Activated B cell treated with CpG ODN at 0.5 μM for 24 hours (primary cell): ENCODE data around the gene PIK3AP1. TPM values are rescaled to one million over a fixed set of nuclear protein-coding genes. Genes with fewer than 3 reads are reported as not detected.

ENCODE experiments used
- ATAC-seq: fragments of 200-7000 bp; cut with Tn5 transposase; one replicate; pipeline ENCODE4 v1.10.0; 2021; ENCODE audit warnings: low read depth, mild to moderate bottlenecking, moderate library complexity
- CTCF ChIA-PET: fragments of 350-600 bp; sonication (Branson Sonifier 250); formaldehyde crosslinking; loops from one replicate; lab custom pipeline; 2021; ENCODE audit warnings: antibody characterized with exemption; lab: Charles Lee
- POLR2A ChIA-PET: fragments of 350-600 bp; sonication (Branson Sonifier 250); formaldehyde crosslinking; loops from one replicate; lab custom pipeline; 2021; ENCODE audit warnings: antibody characterized with exemption; lab: Charles Lee
- DNase-seq: peaks from one replicate; pipeline ENCODE4 v3.0.0; 2022
- H3K27ac Mint-ChIP-seq: one replicate; pipeline ENCODE4 v1.8.0; 2020; ENCODE audit warnings: mixed read lengths
- H3K27me3 Mint-ChIP-seq: one replicate; pipeline ENCODE4 v1.8.0; 2021; ENCODE audit warnings: mixed read lengths
- H3K36me3 Mint-ChIP-seq: one replicate; pipeline ENCODE4 v1.8.0; 2021; ENCODE audit warnings: low read depth, mixed read lengths
- H3K4me1 Mint-ChIP-seq: one replicate; pipeline ENCODE4 v1.8.0; 2021; ENCODE audit warnings: mixed read lengths
- H3K4me3 Mint-ChIP-seq: one replicate; pipeline ENCODE4 v1.8.0; 2020; ENCODE audit warnings: mild to moderate bottlenecking, mixed read lengths
- H3K9me3 Mint-ChIP-seq: one replicate; pipeline ENCODE4 v1.8.0; 2020; ENCODE audit warnings: mixed read lengths
- intact Hi-C: fragments of 100-400 bp; cut with micrococcal nuclease; formaldehyde crosslinking; loops from one replicate; pipeline ENCODE4 v1.15.1; 2024
- total RNA-seq: library from RNA; stranded (reverse); gene quantifications from 2 replicates; pipeline ENCODE4 v1.2.3, GENCODE V29; 2022
- TF ChIP-seq, protein P1 (sequence below): fragments of 200-600 bp; IDR thresholded peaks from one replicate; pipeline ENCODE4 v1.8.0; 2022; ENCODE audit warnings: antibody characterized with exemption, mild to moderate bottlenecking

The PIK3AP1 gene
- total RNA-seq, 1 donor from 2014 or later = 157 TPM

DNA sequence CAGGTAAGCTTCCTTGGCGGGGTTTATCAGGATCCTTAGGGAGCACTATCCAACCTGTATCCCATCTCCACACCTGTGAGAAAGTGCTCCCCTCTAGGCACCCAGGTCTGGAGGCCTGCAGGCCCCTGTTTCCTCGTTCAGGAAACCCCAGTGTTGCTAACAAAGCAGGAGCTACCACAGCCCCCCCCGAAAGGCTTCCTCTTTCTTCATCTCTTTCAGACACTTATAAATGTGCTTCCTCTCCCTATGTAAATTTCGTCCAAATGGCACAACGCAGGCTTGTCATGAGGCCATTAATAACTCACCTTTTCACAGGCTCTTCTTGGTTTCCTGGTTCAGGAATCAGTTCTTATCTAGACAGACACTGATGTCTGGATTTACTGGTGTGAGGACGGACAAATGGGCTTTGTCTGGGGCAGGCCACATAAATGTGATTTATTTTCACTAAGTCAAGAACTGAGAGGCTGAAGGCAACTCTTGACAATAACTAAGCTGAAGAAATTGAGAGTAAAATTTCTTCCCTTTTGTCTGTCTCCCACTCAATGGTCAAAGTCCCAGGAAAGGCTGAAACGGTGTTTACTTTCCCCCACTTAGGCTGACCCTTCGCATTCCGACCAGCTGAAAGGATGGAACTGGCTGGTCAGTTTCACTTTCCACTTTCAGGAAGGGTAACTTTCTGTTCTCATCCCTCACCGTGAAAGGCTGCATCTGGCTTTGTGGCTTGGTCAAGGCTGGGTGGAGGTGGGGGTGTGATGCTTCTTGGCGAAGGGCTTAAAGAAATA is 46.8 kb downstream of the PIK3AP1 start:
- H3K4me1 Mint-ChIP-seq = peaks cover 90% of the 10 kb centered on the region

DNA sequence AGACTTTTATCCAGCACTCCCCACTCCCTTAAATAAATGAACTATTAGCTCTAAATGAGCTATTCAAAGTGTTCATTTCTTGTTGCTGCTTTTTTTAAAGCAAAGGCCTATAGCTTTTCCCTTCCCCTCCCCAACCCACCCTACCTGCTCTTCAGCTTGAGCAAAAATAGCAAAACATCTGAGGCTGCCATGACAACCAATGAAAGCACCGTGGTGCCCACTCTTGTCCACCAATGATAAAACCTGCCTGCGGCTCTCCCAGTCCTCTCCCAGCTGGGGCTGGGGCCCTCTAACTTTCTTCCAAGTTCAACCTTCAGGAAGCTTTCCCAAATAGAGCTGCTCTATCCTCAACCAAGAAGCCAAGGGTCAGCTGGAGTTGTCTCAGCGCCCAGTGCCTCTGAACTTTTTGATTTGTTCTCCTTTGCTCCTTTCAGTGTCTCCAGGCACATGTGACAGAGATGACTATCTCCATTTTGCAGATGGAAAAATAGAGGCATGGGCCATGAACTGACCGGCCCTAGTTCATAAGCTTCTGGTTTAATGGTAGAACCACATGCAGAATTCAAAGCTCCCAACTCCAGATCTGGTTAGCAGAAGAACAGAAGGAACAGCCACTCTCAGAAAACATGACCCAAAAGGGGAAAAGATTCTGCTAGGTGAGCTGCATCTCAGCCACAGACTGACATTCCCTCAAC is 47.7 kb downstream of the PIK3AP1 start:
- ChIA-PET CTCF (interaction anchor here (0.8 to 3.0 kb wide), 6 partner anchors 9 to 353 kb away, joined by 3 to 20 read pairs (median 3); no protein-coding TSS in a partner anchor), POLR2A (interaction anchor here (0.6 to 3.5 kb wide), 14 partner anchors 8 to 91 kb away, joined by 3 to 31 read pairs (median 6); no protein-coding TSS in a partner anchor)
- intact Hi-C loops = loop anchor here (1.0 kb wide), 5 partner anchors 7 to 48 kb away; partner anchors contain the start of gene PIK3AP1
- DNase-seq (no peak), ATAC-seq (no peak)
- H3K27ac Mint-ChIP-seq = peak overlapping the region; percentile 99
- peaks cover 94% of the 10 kb centered on the region for H3K4me1 Mint-ChIP-seq
- H3K9me3 Mint-ChIP-seq = no peaks in the 10 kb centered on the region
- H3K36me3 Mint-ChIP-seq = peaks cover 50% of the 10 kb centered on the region
- H3K4me3 Mint-ChIP-seq = peak overlapping the region; percentile 77
- TF ChIP-seq, protein P1, sequence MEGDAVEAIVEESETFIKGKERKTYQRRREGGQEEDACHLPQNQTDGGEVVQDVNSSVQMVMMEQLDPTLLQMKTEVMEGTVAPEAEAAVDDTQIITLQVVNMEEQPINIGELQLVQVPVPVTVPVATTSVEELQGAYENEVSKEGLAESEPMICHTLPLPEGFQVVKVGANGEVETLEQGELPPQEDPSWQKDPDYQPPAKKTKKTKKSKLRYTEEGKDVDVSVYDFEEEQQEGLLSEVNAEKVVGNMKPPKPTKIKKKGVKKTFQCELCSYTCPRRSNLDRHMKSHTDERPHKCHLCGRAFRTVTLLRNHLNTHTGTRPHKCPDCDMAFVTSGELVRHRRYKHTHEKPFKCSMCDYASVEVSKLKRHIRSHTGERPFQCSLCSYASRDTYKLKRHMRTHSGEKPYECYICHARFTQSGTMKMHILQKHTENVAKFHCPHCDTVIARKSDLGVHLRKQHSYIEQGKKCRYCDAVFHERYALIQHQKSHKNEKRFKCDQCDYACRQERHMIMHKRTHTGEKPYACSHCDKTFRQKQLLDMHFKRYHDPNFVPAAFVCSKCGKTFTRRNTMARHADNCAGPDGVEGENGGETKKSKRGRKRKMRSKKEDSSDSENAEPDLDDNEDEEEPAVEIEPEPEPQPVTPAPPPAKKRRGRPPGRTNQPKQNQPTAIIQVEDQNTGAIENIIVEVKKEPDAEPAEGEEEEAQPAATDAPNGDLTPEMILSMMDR = no peak
- no peaks in the 10 kb centered on the region for H3K27me3 Mint-ChIP-seq

More for the DNA sequence above, 46.8 kb downstream of the PIK3AP1 start:
- Mint-ChIP-seq H3K27me3 (no peaks in the 10 kb centered on the region), H3K27ac (peak overlapping the region; percentile 99), H3K4me3 (peak overlapping the region; percentile 77), H3K9me3 (no peaks in the 10 kb centered on the region), H3K36me3 (peaks cover 48% of the 10 kb centered on the region)
- ChIA-PET POLR2A (interaction anchor here (0.6 to 3.5 kb wide), 19 partner anchors 9 to 159 kb away, joined by 3 to 31 read pairs (median 5); partner anchors contain the start of gene LCOR), CTCF (interaction anchor here (0.7 to 3.0 kb wide), 9 partner anchors 9 to 352 kb away, joined by 3 to 20 read pairs (median 3); no protein-coding TSS in a partner anchor)
- ATAC-seq (peak; percentile 83), DNase-seq (peak; percentile 39)
- intact Hi-C loops = loop anchor here (1.0 kb wide), 6 partner anchors 8 to 47 kb away; partner anchors contain the start of gene PIK3AP1
- TF ChIP-seq, protein P1 = no peak

DNA sequence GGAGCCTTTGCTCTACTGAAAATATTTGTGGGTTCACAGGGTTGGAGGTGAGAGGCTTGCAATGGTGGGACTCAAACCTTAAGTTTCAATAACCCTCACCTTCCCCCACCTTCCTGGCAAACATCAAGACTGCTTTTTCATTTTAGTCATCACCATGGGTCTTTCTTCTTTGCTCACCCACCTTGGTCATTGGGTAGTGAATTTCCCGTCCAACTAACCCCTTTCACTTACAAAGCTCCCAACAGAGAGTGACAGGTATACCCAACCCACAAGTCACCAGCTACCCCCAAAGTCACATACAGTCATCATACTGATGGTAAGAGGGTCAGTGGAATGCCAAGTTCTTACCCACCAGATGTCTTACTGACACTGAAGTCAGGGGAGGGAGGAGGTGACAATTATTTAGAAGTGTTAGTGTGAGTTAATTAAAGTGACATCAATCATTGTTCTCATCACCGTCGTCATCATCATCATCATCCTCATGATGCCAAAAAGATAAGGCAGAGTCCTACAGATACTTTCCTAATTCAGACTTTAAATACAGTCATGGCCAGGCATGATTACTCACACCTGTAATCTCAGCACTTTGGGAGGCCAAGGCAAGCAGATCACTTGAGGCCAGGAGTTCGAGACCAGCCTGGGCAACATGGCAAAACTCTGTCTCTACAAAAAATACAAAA is 49.0 kb downstream of the PIK3AP1 start:
- no peak for DNase-seq
- CTCF ChIA-PET = interaction anchor here (1.3 to 3.0 kb wide), 2 partner anchors 30 to 46 kb away, joined by 3 to 20 read pairs; no protein-coding TSS in a partner anchor
- peak overlapping the region; percentile 57 for H3K4me3 Mint-ChIP-seq
- no peaks in the 10 kb centered on the region for H3K27me3 Mint-ChIP-seq
- peaks cover 93% of the 10 kb centered on the region for H3K4me1 Mint-ChIP-seq
- H3K9me3 Mint-ChIP-seq = no peaks in the 10 kb centered on the region
- H3K27ac Mint-ChIP-seq = peak overlapping the region; percentile 99
- no peak for ATAC-seq
- TF ChIP-seq, protein P1 = no peak
- intact Hi-C loops = no loop called here
- peaks cover 43% of the 10 kb centered on the region for H3K36me3 Mint-ChIP-seq
- POLR2A ChIA-PET = interaction anchor here (0.6 to 3.5 kb wide), 5 partner anchors 19 to 47 kb away, joined by 3 to 31 read pairs (median 3); no protein-coding TSS in a partner anchor

DNA sequence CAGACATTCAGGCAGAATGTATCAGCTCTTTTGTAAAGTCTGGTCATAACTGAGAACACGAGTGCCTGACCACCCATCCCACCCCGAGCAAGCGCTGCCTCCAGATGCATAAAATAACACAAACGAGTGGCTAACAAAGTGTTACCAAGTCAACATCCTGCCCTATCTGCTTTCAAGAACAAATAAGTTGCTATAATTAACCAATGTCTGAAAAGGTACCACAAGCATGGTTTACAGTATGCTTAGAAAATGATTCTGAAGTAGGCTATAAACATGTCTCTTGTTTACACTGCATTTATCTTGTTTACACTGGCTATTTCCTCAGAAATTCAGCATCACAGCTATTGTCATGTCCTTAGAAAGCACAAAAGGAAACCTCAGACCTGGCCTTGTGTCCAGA is 49.5 kb downstream of the PIK3AP1 start:
- Mint-ChIP-seq H3K4me3 (peak overlapping the region; percentile 57), H3K9me3 (no peaks in the 10 kb centered on the region), H3K4me1 (peaks cover 90% of the 10 kb centered on the region), H3K27me3 (no peaks in the 10 kb centered on the region), H3K36me3 (peaks cover 38% of the 10 kb centered on the region), H3K27ac (peak overlapping the region; percentile 99)
- ChIA-PET POLR2A (interaction anchor here (0.6 to 2.7 kb wide), 5 partner anchors 19 to 275 kb away, joined by 3 to 9 read pairs (median 3); no protein-coding TSS in a partner anchor), CTCF (interaction anchor here (1.3 kb wide), 1 partner anchor 30 kb away, joined by 3 read pairs; no protein-coding TSS in a partner anchor)
- no peak for DNase-seq
- ATAC-seq = no peak
- intact Hi-C loops = no loop called here
- TF ChIP-seq, protein P1 = no peak
